ENCODE data around the gene OXSR1. TPM values are rescaled to one million over a fixed set of nuclear protein-coding genes. Genes with fewer than 3 reads are reported as not detected.

OXSR1 gene
- total RNA-seq, 1 donor from 2014 or later = 80.7 TPM

- Mint-ChIP-seq H3K9me3 (ENCODE audit: unreplicated experiment) (peaks cover 11% of the 10 kb centered on the region), H3K4me1 (ENCODE audit: low read depth, unreplicated experiment) (peaks cover 26% of the 10 kb centered on the region), H3K4me3 (ENCODE audit: unreplicated experiment) (peak overlapping the region; percentile 81), H3K27ac (ENCODE audit: unreplicated experiment) (no peak overlapping the region), H3K36me3 (ENCODE audit: unreplicated experiment) (no peaks in the 10 kb centered on the region), H3K27me3 (ENCODE audit: unreplicated experiment) (peaks cover 8% of the 10 kb centered on the region)
- TF ChIP-seq, protein P1, sequence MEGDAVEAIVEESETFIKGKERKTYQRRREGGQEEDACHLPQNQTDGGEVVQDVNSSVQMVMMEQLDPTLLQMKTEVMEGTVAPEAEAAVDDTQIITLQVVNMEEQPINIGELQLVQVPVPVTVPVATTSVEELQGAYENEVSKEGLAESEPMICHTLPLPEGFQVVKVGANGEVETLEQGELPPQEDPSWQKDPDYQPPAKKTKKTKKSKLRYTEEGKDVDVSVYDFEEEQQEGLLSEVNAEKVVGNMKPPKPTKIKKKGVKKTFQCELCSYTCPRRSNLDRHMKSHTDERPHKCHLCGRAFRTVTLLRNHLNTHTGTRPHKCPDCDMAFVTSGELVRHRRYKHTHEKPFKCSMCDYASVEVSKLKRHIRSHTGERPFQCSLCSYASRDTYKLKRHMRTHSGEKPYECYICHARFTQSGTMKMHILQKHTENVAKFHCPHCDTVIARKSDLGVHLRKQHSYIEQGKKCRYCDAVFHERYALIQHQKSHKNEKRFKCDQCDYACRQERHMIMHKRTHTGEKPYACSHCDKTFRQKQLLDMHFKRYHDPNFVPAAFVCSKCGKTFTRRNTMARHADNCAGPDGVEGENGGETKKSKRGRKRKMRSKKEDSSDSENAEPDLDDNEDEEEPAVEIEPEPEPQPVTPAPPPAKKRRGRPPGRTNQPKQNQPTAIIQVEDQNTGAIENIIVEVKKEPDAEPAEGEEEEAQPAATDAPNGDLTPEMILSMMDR (IDR thresholded peaks at IDR 0.05; ENCODE audit: partially characterized antibody, unreplicated experiment) = no peak
- no peak for DNase-seq
Measured at GRCh38 chr3:38167591-38167990, 2.3 kb downstream of the OXSR1 start.

DNA sequence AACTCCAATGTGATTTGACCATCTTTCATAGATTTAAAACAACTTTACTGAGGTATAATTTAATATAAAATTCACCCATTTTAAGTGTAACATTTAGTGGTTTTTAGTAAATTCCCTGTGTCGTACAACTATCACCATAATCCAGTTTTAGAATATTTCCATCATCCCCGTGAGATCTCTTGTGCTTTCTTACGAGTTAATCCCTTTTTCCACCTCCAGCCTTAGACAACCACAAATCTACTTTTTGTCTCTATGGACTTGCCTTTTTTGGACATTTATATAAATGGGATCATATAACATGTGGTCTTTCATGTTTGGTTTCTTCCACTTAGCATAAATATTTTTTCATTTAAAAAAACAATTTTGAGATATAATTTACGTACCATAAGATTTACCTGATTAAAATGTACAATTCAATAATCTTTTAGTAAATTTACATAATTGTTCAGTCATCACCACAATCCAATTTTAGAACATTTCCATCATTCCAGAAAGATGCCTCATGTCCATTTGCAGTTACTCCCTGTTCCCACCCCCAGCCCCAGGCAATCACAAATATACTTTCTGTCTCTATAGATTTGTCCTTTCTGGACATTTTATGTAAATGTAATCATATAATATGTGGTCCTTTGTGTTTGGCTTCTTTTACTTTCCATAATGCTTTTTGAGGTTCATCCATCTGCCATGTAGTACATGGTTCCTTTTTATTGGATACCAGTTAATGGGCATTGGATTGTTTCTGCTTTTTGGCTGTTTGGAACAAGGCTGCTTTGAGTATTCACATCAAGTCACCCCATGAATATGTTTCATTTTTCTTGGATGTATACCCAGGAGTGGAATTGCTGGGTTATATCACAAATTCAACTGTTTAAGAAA, 3.1 kb downstream of the OXSR1 start:
- Mint-ChIP-seq H3K4me1 (ENCODE audit: low read depth, unreplicated experiment) (peaks cover 26% of the 10 kb centered on the region), H3K27me3 (ENCODE audit: unreplicated experiment) (peaks cover 8% of the 10 kb centered on the region), H3K9me3 (ENCODE audit: unreplicated experiment) (peaks cover 11% of the 10 kb centered on the region), H3K4me3 (ENCODE audit: unreplicated experiment) (peak overlapping the region; percentile 81), H3K36me3 (ENCODE audit: unreplicated experiment) (no peaks in the 10 kb centered on the region), H3K27ac (ENCODE audit: unreplicated experiment) (no peak overlapping the region)
- TF ChIP-seq, protein P1 (IDR thresholded peaks at IDR 0.05; ENCODE audit: partially characterized antibody, unreplicated experiment) = no peak
- DNase-seq = no peak

- H3K9me3 Mint-ChIP-seq (ENCODE audit: unreplicated experiment) = peaks cover 11% of the 10 kb centered on the region
- no peak overlapping the region for H3K4me3 Mint-ChIP-seq (ENCODE audit: unreplicated experiment)
- H3K27me3 Mint-ChIP-seq (ENCODE audit: unreplicated experiment) = peaks cover 8% of the 10 kb centered on the region
- H3K36me3 Mint-ChIP-seq (ENCODE audit: unreplicated experiment) = no peaks in the 10 kb centered on the region
- no peak overlapping the region for H3K27ac Mint-ChIP-seq (ENCODE audit: unreplicated experiment)
- DNase-seq = no peak
- peaks cover 30% of the 10 kb centered on the region for H3K4me1 Mint-ChIP-seq (ENCODE audit: low read depth, unreplicated experiment)
- TF ChIP-seq, protein P1 (IDR thresholded peaks at IDR 0.05; ENCODE audit: partially characterized antibody, unreplicated experiment) = no peak
Measured at GRCh38 chr3:38169027-38169317, 3.6 kb downstream of the OXSR1 start.

- TF ChIP-seq, protein P1 (IDR thresholded peaks at IDR 0.05; ENCODE audit: partially characterized antibody, unreplicated experiment) = no peak
- peak overlapping the region; percentile 33 for H3K4me3 Mint-ChIP-seq (ENCODE audit: unreplicated experiment)
- DNase-seq = no peak
- no peak overlapping the region for H3K27ac Mint-ChIP-seq (ENCODE audit: unreplicated experiment)
- peaks cover 4% of the 10 kb centered on the region for H3K27me3 Mint-ChIP-seq (ENCODE audit: unreplicated experiment)
- peaks cover 36% of the 10 kb centered on the region for H3K4me1 Mint-ChIP-seq (ENCODE audit: low read depth, unreplicated experiment)
- H3K9me3 Mint-ChIP-seq (ENCODE audit: unreplicated experiment) = peaks cover 4% of the 10 kb centered on the region
- no peaks in the 10 kb centered on the region for H3K36me3 Mint-ChIP-seq (ENCODE audit: unreplicated experiment)
Measured at GRCh38 chr3:38170722-38171121, 5.4 kb downstream of the OXSR1 start.

DNA sequence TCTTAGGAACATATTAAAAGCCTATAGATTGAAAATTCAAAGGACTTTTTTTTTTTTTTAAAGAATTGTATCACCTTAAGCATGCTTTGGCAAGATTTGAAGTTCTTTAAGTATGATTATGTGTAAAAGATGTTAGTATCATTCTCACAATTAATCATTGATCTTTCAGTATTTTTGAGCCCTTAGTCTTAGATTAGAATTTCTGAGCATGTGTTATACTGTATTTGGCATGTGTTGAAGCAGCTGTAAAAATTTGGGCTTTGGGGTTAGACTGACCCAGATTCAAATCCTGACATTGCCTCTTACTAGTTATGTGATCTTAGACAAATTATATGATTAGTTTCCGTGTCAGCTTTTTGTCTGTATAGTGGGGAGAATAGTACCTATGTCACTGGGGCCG, 6.3 kb downstream of the OXSR1 start:
- no peak overlapping the region for H3K4me3 Mint-ChIP-seq (ENCODE audit: unreplicated experiment)
- no peaks in the 10 kb centered on the region for H3K27me3 Mint-ChIP-seq (ENCODE audit: unreplicated experiment)
- DNase-seq = no peak
- TF ChIP-seq, protein P1 (IDR thresholded peaks at IDR 0.05; ENCODE audit: partially characterized antibody, unreplicated experiment) = no peak
- no peaks in the 10 kb centered on the region for H3K9me3 Mint-ChIP-seq (ENCODE audit: unreplicated experiment)
- H3K4me1 Mint-ChIP-seq (ENCODE audit: low read depth, unreplicated experiment) = peaks cover 33% of the 10 kb centered on the region
- no peaks in the 10 kb centered on the region for H3K36me3 Mint-ChIP-seq (ENCODE audit: unreplicated experiment)
- peak overlapping the region; percentile 36 for H3K27ac Mint-ChIP-seq (ENCODE audit: unreplicated experiment)

All from glutamatergic neuron (in vitro differentiated cells).